GM23248 (cell line): ENCODE results near the gene FAM20C.
"Not testable (repeated sequence)": the region's sequence is repeated elsewhere in the genome, so short reads cannot be mapped to it uniquely, and the experiment has no call there.

Experiments
- EZH2 ChIP-seq: fragments of 200-600 bp; sonication (generic); IDR thresholded peaks from 2 replicates; pipeline ENCODE4 v1.6.1; 2018; ENCODE audit warnings: antibody characterized with exemption, mild to moderate bottlenecking; ENCODE audit not compliant: insufficient read depth, poor library complexity, severe bottlenecking
- EZH2phosphoT487 ChIP-seq: fragments of 200-600 bp; sonication (generic); IDR thresholded peaks from 2 replicates; pipeline ENCODE4 v1.6.1; 2018; ENCODE audit warnings: antibody characterized with exemption, moderate library complexity, mild to moderate bottlenecking, low read depth; ENCODE audit not compliant: insufficient read depth

DNA sequence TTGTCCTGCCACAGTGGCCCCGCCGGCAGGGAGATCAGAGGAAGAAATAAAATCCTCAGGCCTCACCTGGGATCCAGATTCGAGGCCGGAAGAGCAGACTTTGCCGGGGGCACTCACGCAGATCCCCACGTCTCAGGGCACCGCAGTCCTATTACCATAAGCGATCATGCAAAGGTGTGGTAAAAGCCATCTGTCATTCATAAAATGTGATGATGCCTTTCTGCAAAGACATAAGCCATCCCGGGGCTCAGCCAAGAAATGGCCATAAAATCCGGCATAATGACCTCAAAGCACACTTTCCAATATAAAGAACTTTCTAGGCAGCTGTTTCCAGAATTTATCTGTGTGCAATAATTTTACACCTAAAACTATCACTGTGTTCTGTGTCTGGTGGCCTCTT, 9.9 kb upstream of the FAM20C start:
- not testable (repeated sequence) for TF ChIP-seq EZH2phosphoT487, EZH2
